Left ventricle myocardium inferior (tissue), 1 donor: Measurements from ENCODE around the gene DLST. TPM values are rescaled to one million over a fixed set of nuclear protein-coding genes. Genes with fewer than 3 reads are reported as not detected.

ENCODE experiments used
- DNase-seq: peaks from one replicate; pipeline ENCODE4 v3.0.0-alpha.2; 2020
- H3K27ac ChIP-seq: fragments of 200-600 bp; replicated peaks from 2 replicates; pipeline ENCODE4 v1.8.0; 2021
- H3K27me3 ChIP-seq: fragments of 200-600 bp; 2 replicates; pipeline ENCODE4 v1.8.0; 2021; ENCODE audit warnings: low read depth
- H3K36me3 ChIP-seq: fragments of 200-600 bp; 2 replicates; pipeline ENCODE4 v1.8.0; 2021
- H3K4me1 ChIP-seq: fragments of 200-600 bp; 2 replicates; pipeline ENCODE4 v1.8.0; 2021
- H3K4me3 ChIP-seq: fragments of 200-600 bp; 2 replicates; pipeline ENCODE4 v1.8.0; 2021; ENCODE audit warnings: mild to moderate bottlenecking, moderate library complexity
- H3K9me3 ChIP-seq: fragments of 200-600 bp; replicated peaks from 2 replicates; pipeline ENCODE4 v1.8.0; 2021
- intact Hi-C: fragments of 100-400 bp; cut with micrococcal nuclease; formaldehyde crosslinking; loops from one replicate; pipeline ENCODE4 v1.11.0; 2022
- long read RNA-seq: library from polyadenylated mRNA; unstranded; transcript quantifications from one replicate; pipeline ENCODE4 v2.0.0, GENCODE V29; 2021
- total RNA-seq: library from RNA; stranded (reverse); fragmentation: NEBNext Ultra II Directional; extraction: Animal tissue kit (Norgen Biotek cat#: 25700); gene quantifications from one replicate; pipeline ENCODE4 v1.2.1, GENCODE V29; 2021
- TF ChIP-seq, protein P1 (sequence below): fragments of 200-600 bp; IDR thresholded peaks from 2 replicates; pipeline ENCODE4 v1.8.0; 2021; ENCODE audit warnings: antibody characterized with exemption, mild to moderate bottlenecking, borderline replicate concordance
- donor health status: DM: no; HTN: yes; CAD: no; lungs with severe emphysema.

The DLST gene
- total RNA-seq, result 230 TPM
- long read RNA-seq, partial matches to known transcripts, result 6 of 12 reads
- long read RNA-seq, other reads (novel, unspliced or antisense), result 2 of 12 reads

DNA sequence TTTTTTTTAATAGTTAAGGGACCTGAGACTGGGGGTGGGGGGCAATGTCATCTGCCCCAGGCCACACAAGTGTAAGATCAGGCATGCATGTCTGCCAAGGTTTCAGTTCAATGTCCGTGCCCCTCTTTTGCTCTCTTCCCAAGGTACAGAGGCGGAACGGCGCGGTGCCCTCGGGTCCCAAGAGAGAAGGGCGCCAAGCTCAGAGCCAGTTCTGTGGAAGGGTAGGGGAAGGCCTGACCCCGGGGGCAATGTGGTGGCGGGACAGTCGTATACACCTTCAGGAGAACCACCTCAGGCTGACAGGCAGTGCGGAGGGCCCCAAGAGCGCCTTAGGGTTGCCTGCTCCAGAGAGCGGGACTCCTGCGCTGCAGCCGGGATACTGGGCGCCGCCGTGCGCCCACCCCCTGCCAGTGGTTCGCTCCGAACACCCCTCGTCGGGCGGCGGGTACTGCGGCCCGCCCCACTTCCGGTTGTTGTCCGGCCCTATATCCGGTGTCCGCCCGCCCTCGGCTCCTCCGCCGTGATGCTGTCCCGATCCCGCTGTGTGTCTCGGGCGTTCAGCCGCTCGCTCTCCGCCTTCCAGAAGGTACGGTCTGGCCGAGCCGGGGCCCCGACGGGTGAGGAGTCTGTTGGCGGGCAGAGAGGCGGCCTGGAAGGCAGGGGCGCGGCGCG lies at the start of gene DLST:
Gene DLST, plus strand, starts transcription at position 486 of the 672 bp plus-strand sequence. Its CDS starts 38 bp downstream, at position 524.
- peak within 1 kb of the TSS; percentile 96 for H3K4me3 ChIP-seq
- no peaks in the 10 kb centered on the region for H3K27me3 ChIP-seq
- TF ChIP-seq, protein P1, sequence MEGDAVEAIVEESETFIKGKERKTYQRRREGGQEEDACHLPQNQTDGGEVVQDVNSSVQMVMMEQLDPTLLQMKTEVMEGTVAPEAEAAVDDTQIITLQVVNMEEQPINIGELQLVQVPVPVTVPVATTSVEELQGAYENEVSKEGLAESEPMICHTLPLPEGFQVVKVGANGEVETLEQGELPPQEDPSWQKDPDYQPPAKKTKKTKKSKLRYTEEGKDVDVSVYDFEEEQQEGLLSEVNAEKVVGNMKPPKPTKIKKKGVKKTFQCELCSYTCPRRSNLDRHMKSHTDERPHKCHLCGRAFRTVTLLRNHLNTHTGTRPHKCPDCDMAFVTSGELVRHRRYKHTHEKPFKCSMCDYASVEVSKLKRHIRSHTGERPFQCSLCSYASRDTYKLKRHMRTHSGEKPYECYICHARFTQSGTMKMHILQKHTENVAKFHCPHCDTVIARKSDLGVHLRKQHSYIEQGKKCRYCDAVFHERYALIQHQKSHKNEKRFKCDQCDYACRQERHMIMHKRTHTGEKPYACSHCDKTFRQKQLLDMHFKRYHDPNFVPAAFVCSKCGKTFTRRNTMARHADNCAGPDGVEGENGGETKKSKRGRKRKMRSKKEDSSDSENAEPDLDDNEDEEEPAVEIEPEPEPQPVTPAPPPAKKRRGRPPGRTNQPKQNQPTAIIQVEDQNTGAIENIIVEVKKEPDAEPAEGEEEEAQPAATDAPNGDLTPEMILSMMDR, result no peak
- intact Hi-C loops, result no loop called here
- H3K27ac ChIP-seq, result peak within 1 kb of the TSS; percentile 94
- peak; percentile 88 for DNase-seq
- H3K4me1 ChIP-seq, result peaks cover 58% of the 10 kb centered on the region
- no peaks in the 10 kb centered on the region for H3K9me3 ChIP-seq
- peaks cover 1% of the 10 kb centered on the region for H3K36me3 ChIP-seq

DNA sequence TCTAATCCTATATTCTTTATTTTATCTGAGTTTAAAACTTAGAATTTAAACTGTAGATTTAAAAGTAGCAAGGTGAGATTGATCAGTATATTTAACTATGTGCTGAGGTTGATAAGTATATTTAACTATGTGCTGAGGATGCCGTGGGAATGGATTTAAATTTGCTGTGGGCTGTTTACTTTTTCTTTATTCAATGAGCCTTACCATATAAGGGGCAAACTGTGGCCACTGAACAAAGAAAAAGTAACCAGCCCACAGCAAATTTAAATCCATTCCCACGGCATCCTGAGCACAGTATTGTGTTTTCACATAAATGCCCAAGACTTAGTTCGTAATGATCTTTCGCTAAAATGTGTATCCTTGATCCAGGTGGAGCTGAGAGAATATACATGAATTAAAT lies 48.9 kb upstream of the DLST start:
- TF ChIP-seq, protein P1, result no peak
- DNase-seq, result no peak
- no peaks in the 10 kb centered on the region for H3K27me3 ChIP-seq
- H3K27ac ChIP-seq, result no peak overlapping the region
- H3K4me3 ChIP-seq, result no peak overlapping the region
- peaks cover 42% of the 10 kb centered on the region for H3K36me3 ChIP-seq
- intact Hi-C loops, result no loop called here
- peaks cover 17% of the 10 kb centered on the region for H3K4me1 ChIP-seq
- no peaks in the 10 kb centered on the region for H3K9me3 ChIP-seq

DNA sequence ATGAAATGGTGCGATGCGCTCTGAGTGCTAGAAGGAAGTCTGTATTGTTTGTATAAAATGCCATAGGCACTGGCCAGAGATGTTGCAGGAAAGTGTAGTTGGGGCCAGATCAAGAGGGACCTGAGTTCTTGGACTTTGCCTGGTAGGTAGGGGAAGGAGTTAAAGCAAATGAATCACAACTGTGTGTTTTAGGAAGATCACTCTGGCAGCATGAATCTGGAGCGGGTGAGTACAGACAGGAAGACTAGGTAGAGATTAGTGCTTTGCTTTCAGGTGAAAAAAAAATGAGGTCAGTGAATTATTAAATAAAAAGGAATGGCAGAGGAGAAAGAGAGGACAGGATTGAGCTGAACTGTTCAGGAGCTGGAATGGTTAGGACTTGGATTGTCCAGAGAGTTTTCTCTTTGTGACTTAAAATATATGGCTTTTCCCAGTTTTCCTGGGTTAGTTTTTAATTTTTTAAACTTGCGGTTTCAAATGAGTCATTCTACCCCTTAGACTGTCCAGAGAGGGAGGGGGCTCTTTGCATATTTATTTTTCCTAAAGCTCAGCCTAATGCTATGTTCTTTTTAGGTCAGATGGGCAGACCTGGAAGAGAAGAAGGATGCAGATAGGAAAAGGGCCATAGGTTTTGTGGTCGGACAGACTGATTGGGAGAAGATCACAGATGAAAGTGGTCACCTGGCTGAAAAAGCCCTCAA lies 46.9 kb upstream of the DLST start:
- TF ChIP-seq, protein P1, result no peak
- no peak overlapping the region for H3K4me3 ChIP-seq
- H3K27ac ChIP-seq, result no peak overlapping the region
- DNase-seq, result no peak
- H3K9me3 ChIP-seq, result no peaks in the 10 kb centered on the region
- H3K4me1 ChIP-seq, result peaks cover 13% of the 10 kb centered on the region
- intact Hi-C loops, result no loop called here
- no peaks in the 10 kb centered on the region for H3K27me3 ChIP-seq
- peaks cover 30% of the 10 kb centered on the region for H3K36me3 ChIP-seq

DNA sequence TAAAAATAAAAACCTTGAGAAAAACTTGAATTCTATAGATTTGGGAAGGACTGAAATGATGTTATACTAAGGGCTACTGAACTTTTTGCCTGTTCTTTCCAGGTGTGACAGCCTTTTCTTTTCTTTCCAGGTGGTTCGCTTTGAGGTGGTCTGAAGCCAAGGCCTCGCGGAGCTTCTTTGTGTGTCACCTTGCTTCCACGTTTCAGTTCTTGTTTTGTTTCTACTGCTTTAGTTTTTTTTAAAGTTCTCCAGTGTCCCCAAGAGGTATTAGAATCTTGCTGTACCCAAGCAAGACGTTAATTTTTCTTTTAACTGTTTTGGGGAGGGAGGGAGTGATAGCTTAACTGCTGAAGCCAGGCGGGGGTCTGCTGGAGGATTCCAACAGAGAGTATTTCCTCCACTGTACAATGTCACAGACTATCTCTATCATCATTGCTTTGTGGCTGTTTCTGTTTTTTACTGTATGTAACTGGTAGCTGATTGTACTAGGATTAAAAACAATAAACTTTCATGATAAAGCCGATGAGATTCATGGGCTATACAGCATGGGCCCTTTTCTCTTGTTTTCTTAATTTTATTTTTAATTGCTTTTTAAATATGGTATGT lies 46.0 kb upstream of the DLST start:
- no peak for DNase-seq
- Histone ChIP-seq H3K36me3 (peaks cover 25% of the 10 kb centered on the region), H3K27me3 (no peaks in the 10 kb centered on the region), H3K27ac (no peak overlapping the region), H3K9me3 (no peaks in the 10 kb centered on the region), H3K4me1 (peaks cover 13% of the 10 kb centered on the region), H3K4me3 (no peak overlapping the region)
- TF ChIP-seq, protein P1, result no peak
- intact Hi-C loops, result no loop called here

DNA sequence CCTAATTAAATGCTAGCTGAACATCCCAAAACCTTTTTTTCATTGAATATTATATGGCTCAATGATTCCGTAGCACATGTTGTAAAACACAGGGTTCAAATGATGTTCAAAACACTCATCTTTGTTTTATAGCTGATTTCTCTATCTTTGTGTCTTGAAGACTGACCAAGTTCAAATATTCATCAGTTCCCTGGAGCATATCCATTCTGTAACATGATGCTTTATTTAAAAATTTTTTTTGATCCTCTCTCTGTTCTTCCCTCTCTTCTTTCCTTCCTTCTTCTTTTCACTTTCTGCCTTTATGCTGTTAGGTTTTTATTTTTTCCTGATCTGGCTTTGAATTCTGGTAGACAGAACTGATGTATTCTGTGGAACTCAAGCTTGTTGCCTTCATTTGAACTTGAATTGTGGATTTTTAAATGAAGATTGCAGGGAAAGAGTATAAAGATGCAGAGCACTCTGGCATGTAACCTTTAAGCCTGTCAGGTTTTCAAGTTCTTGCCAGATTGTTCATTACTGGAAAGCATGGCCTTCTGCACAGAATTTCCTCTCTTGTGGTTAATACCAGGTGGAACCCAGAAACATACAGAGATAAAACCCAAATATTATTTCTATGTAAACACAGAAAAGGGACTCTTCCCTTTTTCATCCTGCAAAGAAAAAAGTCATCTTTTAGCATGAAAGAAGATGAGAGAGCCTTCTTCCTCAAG lies 45.3 kb upstream of the DLST start:
- no peak overlapping the region for H3K4me3 ChIP-seq
- no peak overlapping the region for H3K27ac ChIP-seq
- intact Hi-C loops, result no loop called here
- no peaks in the 10 kb centered on the region for H3K27me3 ChIP-seq
- DNase-seq, result no peak
- H3K9me3 ChIP-seq, result no peaks in the 10 kb centered on the region
- peaks cover 13% of the 10 kb centered on the region for H3K4me1 ChIP-seq
- peaks cover 20% of the 10 kb centered on the region for H3K36me3 ChIP-seq
- TF ChIP-seq, protein P1, result no peak
